NT2/D1 (cell line): ENCODE data around the gene EFNA2.

ENCODE experiments used
- DNase-seq: peaks from one replicate; pipeline ENCODE4 v3.0.0-alpha.2; 2011; ENCODE audit warnings: low read depth, low spot score
- H3K27me3 ChIP-seq: 2 replicates; pipeline ENCODE4 v1.6.0; 2011; ENCODE audit warnings: mild to moderate bottlenecking; ENCODE audit not compliant: insufficient read length, insufficient read depth
- H3K36me3 ChIP-seq: 2 replicates; pipeline ENCODE4 v1.6.1; 2011; ENCODE audit warnings: mild to moderate bottlenecking, low read length, mixed read lengths; ENCODE audit not compliant: insufficient read depth, insufficient read length
- H3K4me1 ChIP-seq: 2 replicates; pipeline ENCODE4 v1.5.1; 2011; ENCODE audit not compliant: insufficient read depth, insufficient read length
- H3K4me3 ChIP-seq: 2 replicates; pipeline ENCODE4 v1.5.1; 2011; ENCODE audit warnings: low read depth; ENCODE audit not compliant: insufficient read length
- H3K9ac ChIP-seq: 2 replicates; pipeline ENCODE4 v1.6.0; 2011; ENCODE audit warnings: low read depth; ENCODE audit not compliant: insufficient read length
- H3K9me3 ChIP-seq: 2 replicates; pipeline ENCODE4 v1.5.1; 2011; ENCODE audit warnings: mild to moderate bottlenecking, low read length; ENCODE audit not compliant: insufficient read depth
- SUZ12 ChIP-seq: IDR thresholded peaks from 2 replicates; pipeline ENCODE4 v1.6.1; 2011; ENCODE audit not compliant: insufficient read length, insufficient read depth; ENCODE audit errors: extremely low read depth
- YY1 ChIP-seq: IDR thresholded peaks from 2 replicates; pipeline ENCODE4 v1.6.1; 2011; ENCODE audit not compliant: insufficient read length, insufficient read depth
- ZNF274 ChIP-seq: IDR thresholded peaks from 2 replicates; pipeline ENCODE4 v1.6.1; 2011; ENCODE audit warnings: mild to moderate bottlenecking, low read depth, low read length

The EFNA2 gene

GRCh38 chr19:1307320-1307719, 21.6 kb downstream of the EFNA2 start:
- Histone ChIP-seq H3K4me1 (peaks cover 19% of the 10 kb centered on the region), H3K4me3 (no peak overlapping the region), H3K27me3 (no peaks in the 10 kb centered on the region), H3K9ac (no peak overlapping the region), H3K9me3 (no peaks in the 10 kb centered on the region), H3K36me3 (no peaks in the 10 kb centered on the region)
- DNase-seq: no peak
- TF ChIP-seq SUZ12: no peak

GRCh38 chr19:1307755-1308303, 22.2 kb downstream of the EFNA2 start:
- no peak overlapping the region for H3K9ac ChIP-seq
- H3K36me3 ChIP-seq: no peaks in the 10 kb centered on the region
- H3K27me3 ChIP-seq: no peaks in the 10 kb centered on the region
- no peak for DNase-seq
- H3K9me3 ChIP-seq: no peaks in the 10 kb centered on the region
- H3K4me3 ChIP-seq: no peak overlapping the region
- TF ChIP-seq ZNF274: no peak
- no peak for TF ChIP-seq YY1
- TF ChIP-seq SUZ12: no peak
- peaks cover 21% of the 10 kb centered on the region for H3K4me1 ChIP-seq

GRCh38 chr19:1308718-1309117, 23.0 kb downstream of the EFNA2 start:
- TF ChIP-seq SUZ12: no peak
- no peak for TF ChIP-seq YY1
- TF ChIP-seq ZNF274: no peak
- DNase-seq: no peak
- H3K9me3 ChIP-seq: no peaks in the 10 kb centered on the region
- peaks cover 28% of the 10 kb centered on the region for H3K4me1 ChIP-seq
- no peaks in the 10 kb centered on the region for H3K36me3 ChIP-seq
- no peak overlapping the region for H3K4me3 ChIP-seq
- no peaks in the 10 kb centered on the region for H3K27me3 ChIP-seq
- no peak overlapping the region for H3K9ac ChIP-seq

DNA sequence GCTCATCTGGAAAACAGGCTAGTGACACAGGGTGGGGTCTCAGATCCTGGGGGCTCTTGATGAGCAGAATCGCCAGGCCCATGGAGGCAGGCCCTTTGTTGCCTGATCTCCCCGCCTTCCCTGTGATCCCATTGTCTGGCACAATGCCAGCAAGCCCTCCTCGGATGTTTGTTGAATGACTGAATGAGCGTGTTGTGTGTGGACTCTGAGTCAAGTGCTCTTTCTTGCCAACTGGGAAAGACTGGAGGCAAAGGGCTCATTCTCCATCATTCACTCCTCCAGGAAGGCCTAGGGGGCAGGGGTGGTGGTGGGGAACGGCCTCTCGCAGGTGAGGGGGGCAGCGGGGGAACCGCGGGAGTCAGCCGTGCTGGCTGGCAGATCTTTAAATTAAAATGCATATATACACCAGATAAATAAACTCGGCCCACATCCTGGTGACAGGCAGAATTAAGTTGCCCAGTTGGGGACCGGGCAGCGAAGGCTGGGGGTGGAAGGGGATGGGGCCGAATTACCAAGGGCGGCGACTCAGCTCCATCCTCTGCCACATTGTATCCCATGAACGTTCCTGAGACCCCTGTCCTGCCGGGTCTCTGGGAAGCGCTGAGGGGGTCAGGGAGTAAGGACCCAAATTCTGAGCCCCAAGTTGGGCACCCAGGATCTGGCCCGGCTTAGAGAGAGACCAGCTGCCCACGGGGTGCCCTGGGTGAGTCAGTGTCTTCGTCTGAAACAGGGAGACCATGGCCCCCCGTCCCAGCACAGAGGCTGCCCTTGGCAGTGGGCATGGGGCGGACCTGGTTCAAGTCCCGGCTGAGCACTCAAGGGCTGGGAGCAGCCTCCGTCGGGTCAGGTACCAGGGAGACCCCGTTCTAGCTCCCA, 24.5 kb downstream of the EFNA2 start:
- no peak overlapping the region for H3K4me3 ChIP-seq
- peaks cover 22% of the 10 kb centered on the region for H3K4me1 ChIP-seq
- no peak for DNase-seq
- no peaks in the 10 kb centered on the region for H3K9me3 ChIP-seq
- H3K36me3 ChIP-seq: no peaks in the 10 kb centered on the region
- TF ChIP-seq ZNF274 (no peak), SUZ12 (no peak), YY1 (no peak)
- H3K9ac ChIP-seq: no peak overlapping the region
- H3K27me3 ChIP-seq: no peaks in the 10 kb centered on the region

- Histone ChIP-seq H3K4me3 (no peak overlapping the region), H3K36me3 (no peaks in the 10 kb centered on the region), H3K4me1 (peaks cover 23% of the 10 kb centered on the region), H3K9ac (no peak overlapping the region), H3K27me3 (peaks cover 5% of the 10 kb centered on the region), H3K9me3 (no peaks in the 10 kb centered on the region)
- no peak for TF ChIP-seq YY1
- TF ChIP-seq ZNF274: no peak
- TF ChIP-seq SUZ12: no peak
- no peak for DNase-seq
Observed at GRCh38 chr19:1310853-1311180, 25.1 kb downstream of the EFNA2 start.

- Histone ChIP-seq H3K4me3 (no peak overlapping the region), H3K36me3 (no peaks in the 10 kb centered on the region), H3K4me1 (peaks cover 26% of the 10 kb centered on the region), H3K9ac (no peak overlapping the region), H3K27me3 (peaks cover 13% of the 10 kb centered on the region), H3K9me3 (no peaks in the 10 kb centered on the region)
- TF ChIP-seq YY1 (no peak), ZNF274 (no peak), SUZ12 (no peak)
- no peak for DNase-seq
Observed at GRCh38 chr19:1311543-1312091, 25.9 kb downstream of the EFNA2 start.

- TF ChIP-seq ZNF274 (no peak), SUZ12 (no peak), YY1 (no peak)
- peak; percentile 42 for DNase-seq
- H3K4me1 ChIP-seq: peaks cover 26% of the 10 kb centered on the region
- no peak overlapping the region for H3K4me3 ChIP-seq
- H3K27me3 ChIP-seq: peaks cover 24% of the 10 kb centered on the region
- no peaks in the 10 kb centered on the region for H3K9me3 ChIP-seq
- H3K36me3 ChIP-seq: no peaks in the 10 kb centered on the region
- H3K9ac ChIP-seq: no peak overlapping the region
Observed at GRCh38 chr19:1312767-1313694, 27.4 kb downstream of the EFNA2 start.
